ENCODE results near the gene UGGT2. TPM values are rescaled to one million over a fixed set of nuclear protein-coding genes. Genes with fewer than 3 reads are reported as not detected.
"Not testable (repeated sequence)": the region's sequence is repeated elsewhere in the genome, so short reads cannot be mapped to it uniquely, and the experiment has no call there.

UGGT2 gene
- total RNA-seq, 2 donors from 2014 or later, result 17.3 to 25.6 TPM

DNA sequence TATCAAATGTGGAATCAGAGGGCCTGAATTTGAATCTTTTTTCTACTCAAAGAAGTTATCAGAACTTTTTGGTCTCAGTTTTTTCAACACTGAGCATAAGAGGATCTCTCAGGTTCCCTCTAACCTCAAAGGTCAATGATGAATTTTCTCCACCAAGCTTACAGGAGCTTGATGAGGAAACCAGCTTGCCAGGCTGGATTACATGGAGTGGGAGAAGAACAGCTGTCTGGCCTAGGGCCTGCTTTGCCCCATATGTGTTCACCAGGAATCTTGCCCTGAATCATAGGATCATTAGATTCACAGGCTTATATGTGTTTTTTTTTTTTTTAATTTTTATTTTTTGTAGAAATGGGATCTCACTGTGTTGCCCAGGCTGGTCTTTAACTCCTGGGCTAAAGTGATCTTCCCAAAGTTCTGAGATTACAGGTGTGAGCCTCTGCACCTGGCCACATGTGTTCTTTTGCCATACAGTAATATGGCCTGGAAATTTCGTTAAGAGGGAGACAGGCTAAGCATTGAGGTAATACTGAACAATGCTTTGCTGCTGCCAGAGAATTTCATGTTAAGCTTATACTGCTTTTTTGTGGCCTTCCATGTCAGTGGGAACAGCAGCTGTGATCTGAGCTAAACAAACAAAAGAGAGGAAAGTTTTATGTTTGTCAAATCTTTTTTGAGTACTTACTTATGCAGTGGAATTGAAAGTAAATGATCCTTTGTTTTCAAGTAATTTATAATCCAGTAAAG lies 265.7 kb downstream of the UGGT2 start:
- H3K4me1 ChIP-seq, result peaks cover 0 to 7% of the 10 kb centered on the region in 2 donors
- H3K4me3 ChIP-seq, result no peak overlapping the region
- no peaks in the 10 kb centered on the region for H3K9me3 ChIP-seq
- H3K27me3 ChIP-seq, result no peaks in the 10 kb centered on the region
- H3K36me3 ChIP-seq, result peaks cover 44% of the 10 kb centered on the region
- no peak overlapping the region for H3K27ac ChIP-seq
- TF ChIP-seq, protein P1, sequence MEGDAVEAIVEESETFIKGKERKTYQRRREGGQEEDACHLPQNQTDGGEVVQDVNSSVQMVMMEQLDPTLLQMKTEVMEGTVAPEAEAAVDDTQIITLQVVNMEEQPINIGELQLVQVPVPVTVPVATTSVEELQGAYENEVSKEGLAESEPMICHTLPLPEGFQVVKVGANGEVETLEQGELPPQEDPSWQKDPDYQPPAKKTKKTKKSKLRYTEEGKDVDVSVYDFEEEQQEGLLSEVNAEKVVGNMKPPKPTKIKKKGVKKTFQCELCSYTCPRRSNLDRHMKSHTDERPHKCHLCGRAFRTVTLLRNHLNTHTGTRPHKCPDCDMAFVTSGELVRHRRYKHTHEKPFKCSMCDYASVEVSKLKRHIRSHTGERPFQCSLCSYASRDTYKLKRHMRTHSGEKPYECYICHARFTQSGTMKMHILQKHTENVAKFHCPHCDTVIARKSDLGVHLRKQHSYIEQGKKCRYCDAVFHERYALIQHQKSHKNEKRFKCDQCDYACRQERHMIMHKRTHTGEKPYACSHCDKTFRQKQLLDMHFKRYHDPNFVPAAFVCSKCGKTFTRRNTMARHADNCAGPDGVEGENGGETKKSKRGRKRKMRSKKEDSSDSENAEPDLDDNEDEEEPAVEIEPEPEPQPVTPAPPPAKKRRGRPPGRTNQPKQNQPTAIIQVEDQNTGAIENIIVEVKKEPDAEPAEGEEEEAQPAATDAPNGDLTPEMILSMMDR (IDR thresholded peaks at IDR 0.05), result no peak
- DNase-seq (ENCODE audit: low spot score), result no peak

GRCh38 chr13:95784900-95785290 lies 268.3 kb downstream of the UGGT2 start:
- peaks cover 0 to 7% of the 10 kb centered on the region in 2 donors for H3K4me1 ChIP-seq
- no peaks in the 10 kb centered on the region for H3K27me3 ChIP-seq
- DNase-seq (ENCODE audit: low spot score), result no peak
- TF ChIP-seq, protein P1 (IDR thresholded peaks at IDR 0.05), result no peak
- peaks cover 21% of the 10 kb centered on the region for H3K36me3 ChIP-seq
- peaks cover 0 to 3% of the 10 kb centered on the region in 2 donors for H3K9me3 ChIP-seq
- no peak overlapping the region for H3K27ac ChIP-seq
- no peak overlapping the region for H3K4me3 ChIP-seq

DNA sequence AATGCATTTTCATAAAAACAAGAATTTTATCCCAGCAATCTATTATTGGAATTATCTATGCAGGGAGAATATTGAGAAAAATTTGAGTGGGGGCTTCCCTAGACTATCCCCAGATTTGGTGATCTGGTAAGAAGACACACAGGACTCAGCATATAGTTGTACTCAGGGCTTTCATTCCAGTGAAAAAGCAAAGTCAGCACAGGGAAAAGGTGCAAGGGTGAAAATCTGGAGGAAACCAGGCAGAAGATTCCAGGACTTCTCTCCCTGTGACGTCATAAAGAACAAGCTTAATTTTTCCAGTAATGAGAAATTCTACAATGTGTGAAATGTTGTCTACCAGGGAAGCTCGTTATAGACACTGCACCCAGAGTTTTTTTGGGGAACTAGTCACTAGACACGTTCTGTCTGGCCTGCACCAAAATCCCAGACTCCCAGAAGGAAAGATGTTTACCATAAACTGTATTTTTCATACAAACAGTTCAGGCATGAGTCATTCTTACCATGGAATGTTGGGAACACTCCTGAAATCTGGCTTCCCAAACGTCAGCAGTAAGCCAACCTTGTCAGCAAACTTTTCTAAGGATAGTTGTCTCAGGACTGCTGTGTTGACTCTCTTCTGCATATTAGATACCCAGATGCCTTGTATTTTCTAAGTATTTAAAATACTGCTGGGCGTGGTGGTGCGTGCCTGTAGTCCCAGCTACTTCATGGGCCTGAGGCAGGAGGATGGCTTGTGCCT lies 268.9 kb downstream of the UGGT2 start:
- Histone ChIP-seq H3K27ac (no peak overlapping the region), H3K4me3 (no peak overlapping the region), H3K4me1 (peaks cover 0 to 7% of the 10 kb centered on the region in 2 donors), H3K27me3 (no peaks in the 10 kb centered on the region), H3K36me3 (peaks cover 21% of the 10 kb centered on the region), H3K9me3 (peaks cover 0 to 3% of the 10 kb centered on the region in 2 donors)
- no peak for DNase-seq (ENCODE audit: low spot score)
- TF ChIP-seq, protein P1 (IDR thresholded peaks at IDR 0.05), result no peak

DNA sequence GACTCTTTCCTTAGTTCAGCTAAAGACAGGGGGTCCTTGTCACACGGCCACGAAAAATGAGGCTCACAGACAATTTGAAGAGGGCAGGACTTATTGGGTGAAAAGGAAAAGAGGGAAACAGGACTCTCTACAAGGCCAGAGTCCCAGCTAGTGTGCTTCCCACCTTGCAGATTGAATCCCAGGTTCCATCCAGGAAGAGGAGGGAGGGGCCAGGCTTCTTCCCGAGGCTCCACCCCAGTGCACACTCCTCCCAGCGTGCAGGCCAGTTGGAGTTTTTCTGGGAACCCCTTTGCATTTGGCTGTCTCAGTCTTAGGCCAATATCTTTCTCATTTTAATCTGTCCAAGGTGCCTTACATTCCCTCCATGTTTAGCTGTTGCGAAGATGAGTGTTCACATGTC lies 269.5 kb downstream of the UGGT2 start:
- H3K4me3 ChIP-seq, result no peak overlapping the region
- H3K36me3 ChIP-seq, result peaks cover 21% of the 10 kb centered on the region
- H3K27ac ChIP-seq, result no peak overlapping the region
- no peaks in the 10 kb centered on the region for H3K27me3 ChIP-seq
- peaks cover 0 to 7% of the 10 kb centered on the region in 2 donors for H3K4me1 ChIP-seq
- no peak for DNase-seq (ENCODE audit: low spot score)
- H3K9me3 ChIP-seq, result peaks cover 0 to 3% of the 10 kb centered on the region in 2 donors
- TF ChIP-seq, protein P1 (IDR thresholded peaks at IDR 0.05), result no peak

DNA sequence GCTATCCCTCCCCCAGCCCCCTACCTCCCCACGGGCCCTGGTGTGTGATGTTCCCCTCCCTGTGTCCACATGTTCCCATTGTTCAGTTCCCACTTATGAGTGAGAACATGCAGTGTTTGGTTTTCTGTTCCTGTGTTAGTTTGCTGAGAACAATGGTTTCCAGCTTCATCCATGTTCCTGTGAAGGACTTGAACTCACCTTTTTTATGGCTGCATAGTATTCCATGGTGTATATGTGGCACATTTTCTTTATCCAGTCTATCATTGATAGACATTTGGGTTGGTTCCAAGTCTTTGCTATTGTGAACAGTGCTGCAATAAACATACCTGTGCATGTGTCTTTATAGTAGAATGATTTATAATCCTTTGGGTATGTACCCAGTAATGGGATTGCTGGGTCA lies 271.3 kb downstream of the UGGT2 start:
- not testable (repeated sequence) for H3K9me3 ChIP-seq; H3K4me1 ChIP-seq; H3K27me3 ChIP-seq; H3K4me3 ChIP-seq; H3K36me3 ChIP-seq; H3K27ac ChIP-seq; DNase-seq (ENCODE audit: low spot score)

GRCh38 chr13:95781016-95781415 lies 272.2 kb downstream of the UGGT2 start:
- DNase-seq (ENCODE audit: low spot score), result no peak
- peaks cover 4% of the 10 kb centered on the region for H3K36me3 ChIP-seq
- peaks cover 0 to 7% of the 10 kb centered on the region in 2 donors for H3K4me1 ChIP-seq
- H3K4me3 ChIP-seq, result no peak overlapping the region
- peaks cover 0 to 3% of the 10 kb centered on the region in 2 donors for H3K9me3 ChIP-seq
- no peaks in the 10 kb centered on the region for H3K27me3 ChIP-seq
- no peak overlapping the region for H3K27ac ChIP-seq
- TF ChIP-seq, protein P1 (IDR thresholded peaks at IDR 0.05), result no peak

Measured in right atrium auricular region (tissue), 2 donors.